ENCODE measurements around the gene ENPP1. TPM values are rescaled to one million over a fixed set of nuclear protein-coding genes. Genes with fewer than 3 reads are reported as not detected.

ENPP1 gene
- 0.47 TPM for polyA plus RNA-seq (2012; ENCODE audit: insufficient read depth, insufficient read length)

- DNase-seq (ENCODE audit: low read depth, low spot score): no peak
- H3K4me3 ChIP-seq (ENCODE audit: low read length): peak within 1 kb of the TSS; percentile 37
These were observed at the start of gene ENPP1 for GRCh38 chr6:131807644-131808459. TSS of gene ENPP1 (plus strand) at chr6:131808020. CDS start at chr6:131808036, 16 bp downstream.

- H3K4me3 ChIP-seq (ENCODE audit: low read length): no peak overlapping the region
- no peak for DNase-seq (ENCODE audit: low read depth, low spot score)
These were observed 48.9 kb upstream of the ENPP1 start for GRCh38 chr6:131758920-131759319.

DNA sequence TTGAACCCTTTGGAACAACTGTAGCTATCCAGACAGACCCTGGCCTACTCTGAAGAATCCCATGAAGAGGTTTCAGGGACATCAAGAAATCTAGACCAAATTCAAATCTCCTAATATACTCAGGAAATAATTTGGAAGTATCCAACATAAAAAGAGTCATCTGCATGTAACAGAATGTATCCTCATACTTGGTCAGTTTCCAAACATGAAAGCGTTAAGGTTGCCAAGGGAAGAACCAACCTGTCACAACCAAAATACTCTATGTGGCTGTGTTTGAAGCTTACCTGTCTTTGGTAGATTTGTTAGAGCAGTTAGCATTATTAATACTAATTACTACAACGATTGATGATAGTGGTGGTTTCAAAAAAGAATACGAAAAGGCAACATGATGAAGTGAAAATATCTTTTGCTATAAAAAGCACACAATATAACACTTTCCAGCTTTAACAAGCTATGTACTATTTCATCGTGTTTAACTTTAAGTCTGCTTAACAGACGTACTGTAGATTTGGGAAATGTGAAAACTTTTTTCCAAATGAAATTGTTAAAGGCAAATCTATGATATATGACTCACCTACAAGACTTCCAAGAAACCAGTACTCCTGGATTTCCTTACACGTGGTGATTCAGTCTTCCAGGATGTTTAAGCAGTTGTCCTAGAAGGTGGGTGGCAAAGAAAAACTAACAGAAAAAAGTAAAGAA lies 46.6 kb upstream of the ENPP1 start:
- DNase-seq (ENCODE audit: low read depth, low spot score): no peak
- H3K4me3 ChIP-seq (ENCODE audit: low read length): no peak overlapping the region

DNA sequence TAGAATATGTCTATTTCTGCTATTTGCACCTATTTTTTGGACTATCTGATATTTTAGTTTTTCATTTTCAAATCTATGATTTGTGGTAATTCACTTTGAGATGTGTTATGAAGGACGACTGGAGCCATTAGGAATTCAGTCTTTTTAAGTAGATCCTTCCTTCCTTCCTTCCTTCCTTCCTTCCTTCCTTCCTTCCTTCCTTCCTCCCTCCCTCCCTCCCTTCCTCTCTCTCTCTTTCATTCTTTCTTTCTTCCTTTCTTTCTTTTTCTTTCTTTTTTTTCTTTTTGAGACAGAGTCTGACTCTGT lies 46.1 kb upstream of the ENPP1 start:
- no peak overlapping the region for H3K4me3 ChIP-seq (ENCODE audit: low read length)
- no peak for DNase-seq (ENCODE audit: low read depth, low spot score)

DNA sequence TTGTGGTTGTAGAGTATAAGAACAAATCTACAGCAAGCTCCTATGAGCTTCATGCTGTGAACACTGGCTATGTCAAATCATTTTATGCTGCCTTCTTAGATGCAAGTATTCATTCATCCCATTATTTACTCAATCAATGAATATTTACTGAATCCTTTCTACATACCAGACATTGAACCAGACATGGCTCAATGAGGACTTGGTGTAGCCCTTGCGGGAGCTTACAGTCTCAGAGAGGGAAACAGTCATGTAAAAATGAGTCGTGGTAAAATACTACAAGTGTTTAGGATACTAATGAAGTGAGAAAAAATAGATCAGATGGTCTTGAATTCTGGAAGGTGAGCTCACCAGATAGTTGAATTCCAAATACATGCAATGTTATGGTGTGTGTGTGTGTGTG lies 44.8 kb upstream of the ENPP1 start:
- DNase-seq (ENCODE audit: low read depth, low spot score): no peak
- no peak overlapping the region for H3K4me3 ChIP-seq (ENCODE audit: low read length)

GRCh38 chr6:131763749-131764148 lies 44.1 kb upstream of the ENPP1 start:
- no peak for DNase-seq (ENCODE audit: low read depth, low spot score)
- H3K4me3 ChIP-seq (ENCODE audit: low read length): no peak overlapping the region

DNA sequence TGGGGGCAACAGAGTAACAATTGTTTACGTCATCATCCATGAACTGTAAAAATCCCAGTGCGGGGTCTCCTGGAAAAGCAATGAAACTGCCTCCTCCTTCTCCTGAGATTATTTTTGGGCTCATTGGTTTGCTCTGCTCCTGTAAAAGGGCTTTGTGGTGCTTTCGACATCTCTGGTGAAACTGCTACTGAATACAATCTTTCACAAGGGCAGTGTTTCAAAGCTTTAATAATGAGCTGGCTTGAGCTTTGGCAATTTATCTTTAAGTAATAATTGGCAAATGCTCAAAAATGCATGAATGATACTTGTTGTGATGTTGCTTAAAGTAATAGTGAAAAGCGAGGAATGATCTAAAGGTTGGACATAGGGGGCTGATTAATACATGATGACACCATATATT lies 43.5 kb upstream of the ENPP1 start:
- no peak overlapping the region for H3K4me3 ChIP-seq (ENCODE audit: low read length)
- no peak for DNase-seq (ENCODE audit: low read depth, low spot score)

GRCh38 chr6:131765081-131765803 lies 42.6 kb upstream of the ENPP1 start:
- no peak for DNase-seq (ENCODE audit: low read depth, low spot score)
- no peak overlapping the region for H3K4me3 ChIP-seq (ENCODE audit: low read length)

DNA sequence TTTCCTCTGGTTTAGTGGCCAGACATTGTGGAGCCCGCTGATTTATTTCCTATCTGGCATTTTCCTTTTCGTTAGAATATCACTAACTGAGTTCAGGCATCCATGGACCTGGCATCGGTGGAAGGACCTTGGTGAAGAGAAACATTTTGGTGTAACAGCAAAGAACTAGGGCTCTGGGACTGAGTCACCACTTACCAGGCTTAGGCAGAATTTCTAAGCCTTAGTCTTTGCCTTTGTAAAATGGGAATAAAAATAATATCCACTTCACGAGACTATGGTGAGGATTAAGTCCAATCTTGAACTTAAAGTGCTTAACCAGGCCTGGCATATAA lies 42.0 kb upstream of the ENPP1 start:
- H3K4me3 ChIP-seq (ENCODE audit: low read length): no peak overlapping the region
- no peak for DNase-seq (ENCODE audit: low read depth, low spot score)

GRCh38 chr6:131766631-131767030 lies 41.2 kb upstream of the ENPP1 start:
- DNase-seq (ENCODE audit: low read depth, low spot score): no peak
- H3K4me3 ChIP-seq (ENCODE audit: low read length): no peak overlapping the region

- no peak for DNase-seq (ENCODE audit: low read depth, low spot score)
- no peak overlapping the region for H3K4me3 ChIP-seq (ENCODE audit: low read length)
These were observed 38.9 kb upstream of the ENPP1 start for GRCh38 chr6:131768964-131769363.

DNA sequence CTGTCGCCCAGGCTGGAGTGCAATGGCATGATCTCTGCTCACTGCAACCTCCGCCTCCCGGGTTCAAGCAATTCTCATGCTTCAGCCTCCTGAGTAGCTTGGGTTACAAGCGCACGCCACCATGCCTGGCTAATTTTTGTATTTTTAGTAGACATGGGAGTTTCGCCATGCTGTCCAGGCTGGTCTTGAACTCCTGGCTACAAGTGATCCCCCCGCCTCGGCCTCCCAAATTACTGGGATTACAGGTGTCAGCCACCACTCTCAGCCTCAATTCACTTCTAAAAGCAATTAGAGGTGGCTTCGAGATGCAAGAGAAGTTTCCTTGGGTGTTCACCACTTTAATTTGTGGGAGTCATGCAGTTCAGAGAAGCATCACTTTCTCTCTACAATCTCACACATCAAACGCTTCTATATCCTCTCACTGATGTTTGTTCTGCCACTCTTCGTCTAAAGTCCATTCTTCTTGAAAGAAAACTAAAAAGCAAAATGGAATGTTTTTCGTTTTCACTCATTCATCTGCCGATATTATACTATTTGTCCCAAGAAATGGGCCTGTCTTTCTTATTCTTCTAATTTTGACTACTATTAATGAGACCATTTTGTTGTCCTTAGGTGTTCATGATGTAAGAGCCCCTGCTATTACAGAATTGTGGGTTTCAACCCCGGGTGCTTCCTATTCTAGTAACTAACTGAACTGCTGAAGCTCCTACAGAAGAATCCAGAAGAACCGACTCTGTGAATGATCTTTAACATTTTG lies 38.3 kb upstream of the ENPP1 start:
- no peak for DNase-seq (ENCODE audit: low read depth, low spot score)
- no peak overlapping the region for H3K4me3 ChIP-seq (ENCODE audit: low read length)

- no peak for DNase-seq (ENCODE audit: low read depth, low spot score)
- no peak overlapping the region for H3K4me3 ChIP-seq (ENCODE audit: low read length)
These were observed 37.0 kb upstream of the ENPP1 start for GRCh38 chr6:131770776-131771175.

DNA sequence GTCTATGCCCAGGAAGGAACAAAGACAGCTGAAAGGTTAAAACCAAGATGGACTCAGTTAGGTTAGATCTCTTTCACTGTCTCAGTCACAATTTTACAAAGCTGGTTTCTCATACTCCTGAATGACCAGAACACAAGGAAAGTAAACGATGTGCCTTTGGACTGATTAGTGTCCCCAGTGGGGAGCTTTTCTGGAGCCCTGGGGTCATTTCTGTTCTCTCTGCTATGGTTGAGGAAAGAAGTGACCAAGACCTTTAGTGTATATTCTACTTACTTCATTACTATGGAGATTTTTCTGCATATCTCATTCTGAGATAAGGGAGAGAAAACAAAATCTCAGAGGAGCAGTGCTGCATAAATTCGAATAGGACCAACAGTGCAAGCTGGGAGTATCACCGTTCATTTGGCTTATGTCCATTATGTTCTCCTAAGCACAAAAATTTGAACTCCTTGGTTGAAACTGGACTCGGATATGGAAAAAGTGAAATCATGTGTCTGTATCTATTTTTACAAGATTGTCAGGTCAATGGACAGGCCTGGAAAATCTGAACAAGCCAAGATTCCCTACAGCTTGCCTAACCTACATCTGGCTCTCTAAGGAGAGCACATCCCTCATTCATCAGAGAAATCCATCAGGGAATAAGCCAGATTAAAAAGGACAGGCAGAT lies 34.4 kb upstream of the ENPP1 start:
- no peak overlapping the region for H3K4me3 ChIP-seq (ENCODE audit: low read length)
- no peak for DNase-seq (ENCODE audit: low read depth, low spot score)

GRCh38 chr6:131775886-131776285 lies 31.9 kb upstream of the ENPP1 start:
- DNase-seq (ENCODE audit: low read depth, low spot score): no peak
- H3K4me3 ChIP-seq (ENCODE audit: low read length): no peak overlapping the region

DNA sequence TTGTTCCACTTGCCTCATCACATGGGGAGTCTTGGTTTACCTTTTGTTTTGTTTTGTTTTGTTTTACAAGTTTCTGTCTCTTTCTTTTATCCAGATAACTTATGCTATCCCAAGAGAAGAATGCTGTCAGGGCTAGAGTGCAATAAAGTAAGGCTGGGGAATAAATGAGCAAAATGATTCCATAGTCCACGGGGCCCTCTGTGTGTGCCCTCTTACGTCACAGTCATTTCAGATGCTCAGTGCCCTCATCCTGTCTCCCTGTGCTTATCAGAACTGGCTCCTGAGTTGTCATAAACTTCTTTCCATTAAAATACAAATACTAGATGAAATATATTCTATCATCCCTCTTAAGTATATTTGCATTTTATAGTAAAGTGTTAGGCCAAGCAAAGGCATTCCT lies 30.8 kb upstream of the ENPP1 start:
- H3K4me3 ChIP-seq (ENCODE audit: low read length): no peak overlapping the region
- DNase-seq (ENCODE audit: low read depth, low spot score): no peak

GRCh38 chr6:131778169-131778568 lies 29.7 kb upstream of the ENPP1 start:
- no peak for DNase-seq (ENCODE audit: low read depth, low spot score)
- no peak overlapping the region for H3K4me3 ChIP-seq (ENCODE audit: low read length)

DNA sequence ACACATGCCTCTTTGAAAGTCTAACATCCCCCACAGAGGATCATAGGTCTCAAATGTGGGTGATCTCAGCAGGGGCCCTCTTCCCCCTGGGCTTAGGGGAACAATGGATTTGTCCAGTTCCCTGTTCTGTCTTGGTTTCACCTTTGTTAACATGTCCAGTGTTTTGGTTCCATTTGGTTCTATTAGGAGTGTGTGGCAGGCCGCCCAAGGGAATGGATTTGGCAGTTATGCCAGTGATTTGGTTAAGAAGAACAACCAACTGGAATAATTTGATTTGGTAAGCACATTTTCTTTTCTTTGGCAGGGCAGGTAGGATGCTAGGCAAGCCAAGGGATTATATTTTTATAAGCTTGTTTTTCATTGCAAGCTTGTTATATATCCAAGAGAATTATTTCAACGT lies 28.5 kb upstream of the ENPP1 start:
- DNase-seq (ENCODE audit: low read depth, low spot score): no peak
- no peak overlapping the region for H3K4me3 ChIP-seq (ENCODE audit: low read length)

- H3K4me3 ChIP-seq (ENCODE audit: low read length): no peak overlapping the region
- no peak for DNase-seq (ENCODE audit: low read depth, low spot score)
These were observed 27.2 kb upstream of the ENPP1 start for GRCh38 chr6:131780600-131780999.

Measured in Jurkat, Clone E6-1 (cell line).